Uterus (tissue), 4 donors: ENCODE measurements around the gene REELD1. TPM values are rescaled to one million over a fixed set of nuclear protein-coding genes. Genes with fewer than 3 reads are reported as not detected.

Experiments used
- DNase-seq, 2 donors: peaks; one replicate each; pipeline ENCODE4 v3.0.0-alpha.2; 2019 to 2020
- H3K27ac ChIP-seq, 2 donors: fragments of 200-600 bp; sonication (generic); 1 replicate in 1 of 2; 2 replicates in 1 of 2; pipeline ENCODE4 v1.5.1; 2016 to 2018
- H3K27me3 ChIP-seq, 2 donors: fragments of 200-600 bp; sonication (generic); one replicate each; pipeline ENCODE4 v1.5.1; 2018 to 2019; ENCODE audit warnings: control low read depth in 1 of 2
- H3K36me3 ChIP-seq, 2 donors: fragments of 200-600 bp; sonication (generic); one replicate each; pipeline ENCODE4 v1.5.1; 2019; ENCODE audit warnings: control low read depth in 1 of 2
- H3K4me1 ChIP-seq, 2 donors: fragments of 200-600 bp; sonication (generic); one replicate each; pipeline ENCODE4 v1.5.1; 2018 to 2019; ENCODE audit warnings: control low read depth in 1 of 2
- H3K4me3 ChIP-seq, 2 donors: fragments of 200-600 bp; sonication (generic); 1 replicate in 1 of 2; 2 replicates in 1 of 2; pipeline ENCODE4 v1.5.1; 2018 to 2019; ENCODE audit warnings: mild to moderate bottlenecking in 1 of 2
- H3K9me3 ChIP-seq, 2 donors: fragments of 200-600 bp; sonication (generic); one replicate each; pipeline ENCODE4 v1.5.1; 2019; ENCODE audit warnings: control low read depth in 1 of 2
- CTCF ChIP-seq, 4 experiments: fragments of 200-600 bp in 2 of 4; fragments of 450-650 bp in 2 of 4; sonication (generic) in 2 of 4; IDR thresholded peaks; one replicate each; pipeline ENCODE4 v1.5.1; 2016 to 2019; ENCODE audit warnings: antibody characterized with exemption in 4 of 4, mild to moderate bottlenecking in 2 of 4, moderate library complexity in 1 of 4
- POLR2A ChIP-seq, 2 donors: fragments of 450-650 bp; IDR thresholded peaks; one replicate each; pipeline ENCODE4 v1.6.1; 2016; ENCODE audit warnings: antibody characterized with exemption in 2 of 2, mild to moderate bottlenecking in 1 of 2, moderate library complexity in 1 of 2
- intact Hi-C: fragments of 100-400 bp; cut with DNase I; formaldehyde crosslinking; loops from one replicate; pipeline ENCODE4 v1.15.1; 2023; ENCODE audit warnings: low total_unique reads
- total RNA-seq, 4 donors: library from RNA; depleted of rRNA in 3 of 4; stranded (reverse); fragments of >200 nt in 3 of 4; gene quantifications; one replicate each; pipeline versions ENCODE4 v1.1.0 to v1.2.4, GENCODE V29; 2014 to 2023
- donor health status: DM: yes; HTN: yes; CAD: no.

REELD1 gene
- total RNA-seq, 4 donors from 2014 or later, result 1.4 TPM; not detected in 3

DNA sequence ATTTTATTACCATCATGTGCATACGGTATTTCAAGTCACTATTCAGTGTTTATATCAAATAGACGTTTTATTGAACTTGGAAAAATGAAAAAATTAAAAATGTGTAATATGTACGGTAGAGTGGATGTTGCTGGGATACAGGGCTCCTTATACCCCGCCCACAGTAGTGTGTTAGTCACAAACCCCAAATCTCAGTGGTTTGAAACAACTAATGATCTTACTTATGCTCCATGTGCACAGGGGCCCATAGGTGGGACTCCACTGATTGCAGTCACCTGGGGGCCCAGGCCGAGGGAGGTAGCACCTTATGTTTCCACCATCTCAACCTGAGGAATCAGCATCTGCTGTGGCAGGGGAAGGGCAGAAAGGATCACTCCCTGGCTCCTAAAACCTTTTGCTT, 20.7 kb upstream of the REELD1 start:
- no peak for TF ChIP-seq POLR2A (IDR thresholded peaks at IDR 0.05)
- TF ChIP-seq CTCF (IDR thresholded peaks at IDR 0.05), result no peak
- Histone ChIP-seq H3K27me3 (no peaks in the 10 kb centered on the region), H3K27ac (no peak overlapping the region), H3K36me3 (no peaks in the 10 kb centered on the region), H3K4me3 (no peak overlapping the region), H3K4me1 (no peaks in the 10 kb centered on the region), H3K9me3 (no peaks in the 10 kb centered on the region)
- no peak for DNase-seq
- intact Hi-C loops, result no loop called here

GRCh38 chr4:146194212-146194611, 20.1 kb upstream of the REELD1 start:
- Histone ChIP-seq H3K27ac (no peak overlapping the region), H3K4me3 (no peak overlapping the region), H3K36me3 (no peaks in the 10 kb centered on the region), H3K27me3 (no peaks in the 10 kb centered on the region), H3K9me3 (no peaks in the 10 kb centered on the region), H3K4me1 (no peaks in the 10 kb centered on the region)
- no peak for TF ChIP-seq POLR2A (IDR thresholded peaks at IDR 0.05)
- no peak for TF ChIP-seq CTCF (IDR thresholded peaks at IDR 0.05)
- DNase-seq, result no peak
- intact Hi-C loops, result no loop called here

DNA sequence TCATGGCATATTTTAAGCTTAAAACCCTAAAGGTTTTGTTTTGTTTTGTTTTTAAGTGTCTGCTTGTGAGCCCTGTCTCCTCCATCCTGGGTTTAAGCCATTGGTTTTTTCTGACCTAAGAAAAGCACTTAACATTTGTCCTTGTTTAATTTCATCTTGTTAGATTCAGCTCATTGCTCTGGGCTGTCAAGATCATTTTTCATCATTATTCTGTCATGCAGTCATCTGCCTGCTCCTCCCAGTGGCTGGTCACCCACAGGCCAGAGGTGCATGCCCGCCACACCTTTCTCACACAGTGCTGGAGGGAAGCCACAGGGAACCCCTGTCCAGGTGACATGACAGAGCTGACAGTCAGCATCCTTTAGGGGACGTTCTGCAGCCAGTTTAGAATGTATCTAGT, 11.7 kb upstream of the REELD1 start:
- intact Hi-C loops, result no loop called here
- H3K27ac ChIP-seq, result no peak overlapping the region
- TF ChIP-seq POLR2A (IDR thresholded peaks at IDR 0.05), result no peak
- no peak for TF ChIP-seq CTCF (IDR thresholded peaks at IDR 0.05)

DNA sequence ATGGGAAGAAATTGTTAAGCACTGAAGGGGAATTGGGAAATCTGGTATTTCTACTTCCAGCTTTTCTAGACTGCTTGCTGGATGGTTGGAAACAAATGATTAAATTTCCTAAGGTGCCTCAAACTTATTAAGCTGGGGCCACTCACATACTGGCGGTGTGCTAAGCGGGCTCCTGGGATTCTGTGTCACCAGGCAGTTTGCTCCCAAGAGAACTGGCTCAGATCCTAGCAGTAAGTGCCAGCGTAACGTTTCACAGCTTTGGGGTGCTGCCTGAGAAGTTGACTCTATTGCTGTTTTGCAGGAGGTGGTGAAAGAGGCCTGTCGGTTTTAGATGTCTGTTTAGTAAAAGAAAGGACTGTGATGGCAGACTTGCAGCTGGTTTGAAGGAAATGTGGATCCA, 6.9 kb upstream of the REELD1 start:
- H3K4me3 ChIP-seq, result no peak overlapping the region
- H3K4me1 ChIP-seq, result no peaks in the 10 kb centered on the region
- no peaks in the 10 kb centered on the region for H3K9me3 ChIP-seq
- TF ChIP-seq POLR2A (IDR thresholded peaks at IDR 0.05) (no peak), CTCF (IDR thresholded peaks at IDR 0.05) (no peak)
- intact Hi-C loops, result no loop called here
- H3K36me3 ChIP-seq, result no peaks in the 10 kb centered on the region
- no peak overlapping the region for H3K27ac ChIP-seq
- DNase-seq, result no peak
- H3K27me3 ChIP-seq, result no peaks in the 10 kb centered on the region

More for the DNA sequence above, 11.7 kb upstream of the REELD1 start:
- H3K9me3 ChIP-seq, result no peaks in the 10 kb centered on the region
- H3K36me3 ChIP-seq, result no peaks in the 10 kb centered on the region
- no peaks in the 10 kb centered on the region for H3K4me1 ChIP-seq
- H3K4me3 ChIP-seq, result no peak overlapping the region
- no peaks in the 10 kb centered on the region for H3K27me3 ChIP-seq
- DNase-seq, result no peak

DNA sequence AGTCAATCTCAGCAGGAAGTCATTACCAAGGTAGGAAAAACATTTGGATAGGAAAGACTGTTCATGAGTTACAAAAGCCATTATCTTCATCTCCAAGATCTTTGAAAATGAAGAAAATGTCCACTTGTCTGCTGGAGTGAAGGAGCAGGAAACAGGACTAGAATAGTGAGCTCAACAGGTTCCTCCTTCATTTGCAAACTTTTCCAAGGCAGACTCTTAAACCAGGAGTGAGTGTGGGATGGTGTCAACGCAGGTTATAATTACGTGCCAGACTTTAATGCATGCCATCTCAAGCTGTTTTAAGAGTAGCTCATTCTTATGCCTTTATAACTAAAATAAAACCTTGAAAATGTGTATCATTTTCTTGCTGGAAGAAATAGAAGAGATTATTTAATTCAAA, 3.4 kb upstream of the REELD1 start:
- Histone ChIP-seq H3K9me3 (no peaks in the 10 kb centered on the region), H3K27ac (no peak overlapping the region), H3K4me3 (no peak overlapping the region), H3K4me1 (no peaks in the 10 kb centered on the region), H3K36me3 (no peaks in the 10 kb centered on the region), H3K27me3 (no peaks in the 10 kb centered on the region)
- intact Hi-C loops, result no loop called here
- TF ChIP-seq POLR2A (IDR thresholded peaks at IDR 0.05), result no peak
- no peak for TF ChIP-seq CTCF (IDR thresholded peaks at IDR 0.05)
- DNase-seq, result no peak
